DMS153 treated with DMSO at 0.1 percent for 48 hours (cell line): ENCODE data around the gene FAM110D.

ENCODE experiments used
- DNase-seq: peaks from one replicate; lab custom pipeline; 2025; ENCODE audit not compliant: unreplicated experiment; lab: John Stamatoyannopoulos, UW

Gene FAM110D

GRCh38 chr1:26161415-26162219, 2.7 kb downstream of the FAM110D start:
- DNase-seq = peak; percentile 71

GRCh38 chr1:26162220-26162709, 3.4 kb downstream of the FAM110D start:
- DNase-seq = no peak

DNA sequence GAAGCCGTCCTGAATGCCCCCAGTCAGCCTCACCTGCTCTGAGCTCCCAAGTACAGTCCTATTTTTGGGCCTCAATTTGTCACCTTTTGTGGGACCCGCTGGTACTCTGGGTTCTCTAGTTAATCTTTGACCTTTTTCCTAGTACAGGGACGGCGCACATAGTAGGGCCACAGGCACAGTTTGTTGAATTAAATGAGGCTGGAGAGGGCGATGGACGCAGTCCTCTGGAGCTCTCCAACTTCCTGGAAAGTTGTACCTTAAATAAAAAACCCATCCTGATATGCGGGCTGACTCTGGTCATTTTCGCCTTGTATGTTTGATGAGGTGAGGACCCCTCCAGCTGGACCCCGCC, 4.8 kb downstream of the FAM110D start:
- DNase-seq = no peak

GRCh38 chr1:26164036-26164860, 5.4 kb downstream of the FAM110D start:
- DNase-seq = no peak

- no peak for DNase-seq
Observed at GRCh38 chr1:26164861-26165842, 6.3 kb downstream of the FAM110D start.

DNA sequence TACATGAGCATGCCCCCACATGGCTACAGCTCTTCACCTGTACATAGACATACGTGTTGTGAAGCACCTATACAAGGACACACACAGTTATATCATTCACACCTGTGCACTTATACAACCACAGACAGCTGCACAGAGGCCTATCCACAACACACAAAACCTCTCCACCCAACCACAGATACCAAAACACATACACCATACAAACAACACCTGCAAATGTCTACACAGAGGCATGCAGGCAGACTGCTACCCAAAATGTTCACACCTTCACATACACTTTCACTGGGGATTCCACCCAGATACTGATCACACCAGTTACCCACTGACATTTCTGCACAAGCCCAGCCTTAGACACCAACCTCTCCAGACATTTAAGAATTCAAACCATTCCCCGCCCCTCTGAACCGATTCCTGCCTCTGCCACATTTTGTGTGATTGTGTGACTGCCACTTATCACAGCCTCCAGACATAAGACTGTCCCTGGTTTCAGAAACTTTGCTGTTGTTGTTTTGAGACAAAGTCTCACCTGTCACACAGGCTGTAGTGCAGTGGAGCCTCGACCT, 7.9 kb downstream of the FAM110D start:
- DNase-seq = no peak

DNA sequence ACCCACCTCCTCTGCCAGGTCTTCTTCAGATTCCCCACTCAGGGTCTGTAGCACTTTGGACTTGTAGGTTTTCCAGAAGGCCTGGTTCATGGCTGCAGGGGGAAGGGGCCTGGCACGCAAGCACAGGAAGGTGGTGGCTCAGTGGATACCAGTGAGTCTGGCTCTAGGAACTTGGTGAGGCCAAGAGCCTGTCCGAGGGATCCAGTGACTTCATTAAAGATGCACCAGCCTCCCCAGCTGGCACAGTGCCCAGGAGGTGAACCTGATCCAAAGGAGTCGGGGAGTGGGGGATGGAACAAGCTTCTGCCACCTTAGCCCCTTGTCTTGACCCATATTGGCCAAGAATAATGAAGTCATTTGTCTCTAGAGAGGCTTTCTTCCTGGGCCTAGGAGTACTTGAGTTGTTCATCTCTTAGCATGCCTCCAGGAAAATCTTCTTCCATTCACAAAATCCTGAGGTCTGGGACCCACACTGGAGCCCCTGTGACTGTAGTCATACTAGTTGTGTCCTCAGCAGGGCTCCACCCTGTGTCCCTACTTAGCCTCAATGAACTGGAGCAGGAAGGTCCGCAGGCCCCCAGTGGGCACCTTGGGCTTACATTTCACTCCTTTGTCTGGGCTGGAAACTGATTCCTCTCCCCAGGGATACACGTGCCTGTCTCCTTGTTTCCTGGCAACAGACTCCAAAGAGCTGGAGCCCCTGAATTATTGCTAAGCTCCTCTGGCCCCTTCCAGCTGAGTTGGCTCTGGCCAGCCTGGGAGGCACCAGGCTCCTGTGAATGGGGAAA, 9.7 kb downstream of the FAM110D start, which contains the start of gene C1orf232:
C1orf232 (minus strand) TSS at position 554 of the 788 bp plus-strand sequence; CDS start at position 90, 464 bp downstream.
- DNase-seq = peak; percentile 60

DNA sequence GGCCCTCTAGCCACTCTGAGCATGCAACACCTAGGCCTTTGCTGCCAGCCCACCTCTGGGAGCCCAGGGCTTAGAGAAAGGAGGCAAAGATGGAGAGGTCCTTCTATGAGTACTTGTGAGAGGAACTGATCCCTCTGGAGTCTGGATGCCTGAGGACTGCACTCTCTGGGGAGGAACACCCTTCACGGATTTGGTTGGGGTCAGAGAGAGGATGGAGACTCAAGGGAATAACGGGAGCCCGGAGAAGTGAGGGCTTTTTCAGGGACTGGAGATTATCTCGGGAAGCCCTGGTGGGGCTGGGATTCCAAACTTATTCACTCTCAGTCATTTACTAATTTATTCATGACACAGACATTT, 10.3 kb downstream of the FAM110D start:
- no peak for DNase-seq

- DNase-seq = peak; percentile 93
Observed at GRCh38 chr1:26169669-26170471, 11.0 kb downstream of the FAM110D start, which contains the start of gene ZNF593. ZNF593 (plus strand) TSS chr1:26169908; CDS start chr1:26169984, 76 bp downstream.

DNA sequence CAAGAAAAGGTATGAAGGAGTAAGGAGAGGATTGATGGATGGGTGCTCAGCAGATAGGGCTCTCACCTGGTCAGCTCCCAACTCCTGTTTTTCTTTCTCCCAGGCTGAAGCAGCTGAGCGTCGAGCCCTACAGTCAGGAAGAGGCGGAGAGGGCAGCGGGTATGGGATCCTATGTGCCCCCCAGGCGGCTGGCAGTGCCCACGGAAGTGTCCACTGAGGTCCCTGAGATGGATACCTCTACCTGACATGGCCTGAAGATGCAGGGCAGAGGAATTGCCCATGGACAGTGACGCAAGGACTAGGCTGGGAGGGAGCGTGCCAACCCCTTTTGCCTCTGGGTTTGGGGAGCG, 11.6 kb downstream of the FAM110D start:
- no peak for DNase-seq

DNA sequence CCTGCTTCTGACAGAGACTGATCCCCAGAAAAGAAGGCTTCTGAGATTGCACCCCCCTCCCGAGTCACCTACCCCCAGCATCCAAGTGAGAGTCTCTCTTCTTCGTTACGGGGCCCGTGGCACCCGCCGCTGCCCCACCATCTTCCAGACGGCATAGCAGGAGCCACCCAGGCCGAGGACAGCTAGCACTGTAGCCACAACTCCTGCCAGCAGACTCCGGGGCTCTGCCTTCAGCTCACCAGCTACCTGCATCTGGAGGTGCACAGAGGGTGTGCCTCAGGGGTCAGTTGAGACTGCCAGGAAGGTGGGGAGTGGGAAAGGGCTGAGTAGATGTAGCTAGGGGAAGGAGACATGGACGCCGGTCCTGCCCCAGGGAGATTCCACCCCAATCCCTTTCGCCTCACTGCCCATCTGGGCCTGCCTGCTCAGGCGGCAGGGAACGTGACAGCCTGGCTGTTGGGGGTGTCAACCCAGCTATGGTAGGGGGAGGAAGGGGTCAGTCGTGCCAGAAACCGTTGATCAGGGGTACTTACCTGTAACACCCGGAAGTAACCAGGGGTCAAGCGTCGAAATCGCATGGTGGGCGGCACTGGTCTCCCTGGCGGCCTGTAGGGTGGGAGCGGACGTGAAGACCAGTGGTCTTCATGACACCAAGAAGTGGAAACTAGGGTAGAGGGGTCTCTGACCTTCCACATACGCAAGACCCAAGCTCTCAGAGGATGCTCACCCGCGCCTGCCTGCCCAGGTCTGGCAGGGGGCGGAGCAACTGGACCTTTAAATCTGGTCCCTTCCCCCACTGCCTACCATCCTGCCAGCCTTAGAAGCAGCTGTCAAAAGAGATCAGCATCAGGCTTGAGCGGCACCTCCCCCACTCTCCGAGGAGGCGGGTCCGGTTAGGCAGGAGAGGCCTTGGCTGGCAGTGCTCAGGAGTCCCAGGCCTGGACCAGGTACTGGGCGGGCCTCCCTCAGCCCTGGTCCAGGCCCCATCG, 12.5 kb downstream of the FAM110D start, which contains the start of gene ZNF593OS:
ZNF593OS (minus strand) TSS at position 749 of the 989 bp plus-strand sequence; CDS start at position 578, 171 bp downstream.
- no peak for DNase-seq

GRCh38 chr1:26175346-26175745, 16.5 kb downstream of the FAM110D start:
- DNase-seq = no peak

GRCh38 chr1:26177182-26177684, 18.4 kb downstream of the FAM110D start, which contains the start of gene CNKSR1:
CNKSR1 (plus strand) TSS chr1:26177491; CDS start chr1:26177548, 57 bp downstream.
- peak; percentile 89 for DNase-seq

DNA sequence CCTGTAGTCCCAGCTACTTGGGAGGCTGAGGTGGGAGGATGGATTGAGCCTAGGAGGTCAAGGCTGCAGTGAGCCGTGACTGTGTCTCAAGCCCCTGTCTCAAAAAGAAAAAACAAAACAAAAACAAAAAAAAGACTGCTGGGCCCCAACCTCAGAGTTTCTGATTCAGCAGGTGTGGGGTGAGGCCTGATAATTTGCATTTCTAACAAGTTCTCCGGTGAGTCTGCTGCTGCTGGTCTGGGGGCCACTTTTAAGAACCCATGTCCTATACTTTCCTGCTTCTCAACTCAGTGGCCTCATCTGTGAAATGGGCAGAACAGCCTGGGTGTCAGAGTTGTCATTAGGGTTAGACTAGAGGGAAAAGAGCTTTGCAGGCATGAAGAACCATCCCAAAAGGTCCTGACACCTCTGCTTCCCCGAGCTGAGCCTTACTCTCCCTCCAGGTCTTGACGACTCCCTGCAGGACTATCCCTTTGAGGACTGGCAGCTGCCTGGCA, 21.2 kb downstream of the FAM110D start:
- no peak for DNase-seq

DNA sequence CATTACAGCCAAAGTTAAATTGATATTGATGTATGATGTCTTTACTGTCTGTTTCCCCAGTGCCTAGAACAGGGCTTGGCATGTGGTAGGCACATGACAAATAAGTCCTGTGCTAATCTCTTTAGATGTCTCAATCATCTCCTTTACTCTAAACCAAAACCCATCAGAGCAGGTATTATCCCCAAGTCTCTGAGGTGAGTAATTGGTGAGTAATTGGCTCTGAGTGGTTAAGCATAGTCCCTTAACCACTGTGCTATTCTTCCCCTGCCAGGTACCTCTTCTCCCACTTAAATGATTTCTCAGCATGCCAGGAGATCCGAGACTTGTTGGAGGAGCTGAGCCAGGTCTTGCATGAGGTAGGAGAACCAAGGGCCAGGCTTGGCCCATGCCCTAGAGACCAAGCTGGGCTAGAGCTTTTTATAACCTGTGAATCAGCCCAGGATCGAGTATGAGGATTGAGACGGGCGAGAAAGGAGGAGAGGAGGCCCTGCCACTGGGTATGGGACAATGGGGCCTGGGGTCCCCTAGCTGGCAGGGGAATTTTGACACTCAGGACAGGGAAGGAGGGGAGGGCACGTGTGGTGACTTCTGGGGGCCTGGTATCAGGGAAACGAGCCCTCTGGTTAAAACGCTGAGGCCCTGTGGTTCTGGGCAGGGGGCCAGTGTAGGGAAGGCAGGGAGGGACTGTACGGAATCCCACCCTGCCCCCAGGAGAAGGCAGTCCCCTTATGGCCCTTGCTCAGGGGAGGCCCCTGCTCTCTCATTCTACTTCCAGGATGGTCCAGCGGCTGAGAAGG, 22.9 kb downstream of the FAM110D start:
- no peak for DNase-seq

- no peak for DNase-seq
Observed at GRCh38 chr1:26182383-26182696, 23.5 kb downstream of the FAM110D start.
